IPS-NIHi11 (cell line): ENCODE measurements around the gene ANK3.
A peak's percentile ranks its signal among the peaks of the same experiment; 100 is the strongest.

Source experiments
- DNase-seq: peaks from one replicate; pipeline ENCODE4 v3.0.0; 2012; ENCODE audit warnings: mixed read lengths, low spot score

The ANK3 gene

GRCh38 chr10:60413306-60414012, 23.8 kb upstream of the ANK3 start:
- no peak for DNase-seq

- DNase-seq, result no peak
These were observed 21.3 kb upstream of the ANK3 start for GRCh38 chr10:60410970-60411369.

- DNase-seq, result no peak
These were observed 19.5 kb upstream of the ANK3 start for GRCh38 chr10:60409202-60409601.

- DNase-seq, result no peak
These were observed 16.5 kb upstream of the ANK3 start for GRCh38 chr10:60406182-60406581.

GRCh38 chr10:60405172-60405571, 15.5 kb upstream of the ANK3 start:
- no peak for DNase-seq

- no peak for DNase-seq
These were observed 13.6 kb upstream of the ANK3 start for GRCh38 chr10:60403168-60403873.

- DNase-seq, result no peak
These were observed 10.7 kb upstream of the ANK3 start for GRCh38 chr10:60400366-60400765.

GRCh38 chr10:60399328-60399727, 9.7 kb upstream of the ANK3 start:
- DNase-seq, result no peak

GRCh38 chr10:60397792-60398191, 8.1 kb upstream of the ANK3 start:
- no peak for DNase-seq

GRCh38 chr10:60396766-60397165, 7.1 kb upstream of the ANK3 start:
- no peak for DNase-seq

GRCh38 chr10:60395711-60396110, 6.0 kb upstream of the ANK3 start:
- DNase-seq, result no peak

GRCh38 chr10:60394446-60394845, 4.8 kb upstream of the ANK3 start:
- no peak for DNase-seq

- DNase-seq, result no peak
These were observed 550 bp upstream of the ANK3 start for GRCh38 chr10:60390224-60390626.

GRCh38 chr10:60388709-60389301, 870 bp downstream of the ANK3 start:
- DNase-seq, result no peak

GRCh38 chr10:60388116-60388625, 1.5 kb downstream of the ANK3 start:
- no peak for DNase-seq

- no peak for DNase-seq
These were observed 2.1 kb downstream of the ANK3 start for GRCh38 chr10:60387531-60387930.

GRCh38 chr10:60385399-60385738, 4.3 kb downstream of the ANK3 start:
- DNase-seq, result no peak

- DNase-seq, result peak; percentile 37
These were observed 4.8 kb downstream of the ANK3 start for GRCh38 chr10:60384708-60385398.

- no peak for DNase-seq
These were observed 5.7 kb downstream of the ANK3 start for GRCh38 chr10:60384011-60384410.

- DNase-seq, result no peak
These were observed 6.6 kb downstream of the ANK3 start for GRCh38 chr10:60382946-60383681.

- no peak for DNase-seq
These were observed 8.9 kb downstream of the ANK3 start for GRCh38 chr10:60380781-60381180.

- DNase-seq, result no peak
These were observed 11.7 kb downstream of the ANK3 start for GRCh38 chr10:60377955-60378354.
